ENCODE data around the gene PPIP5K1. TPM values are rescaled to one million over a fixed set of nuclear protein-coding genes. Genes with fewer than 3 reads are reported as not detected.

Gene PPIP5K1
- total RNA-seq, 1 experiment from 2014 or later, result 50.9 TPM

DNA sequence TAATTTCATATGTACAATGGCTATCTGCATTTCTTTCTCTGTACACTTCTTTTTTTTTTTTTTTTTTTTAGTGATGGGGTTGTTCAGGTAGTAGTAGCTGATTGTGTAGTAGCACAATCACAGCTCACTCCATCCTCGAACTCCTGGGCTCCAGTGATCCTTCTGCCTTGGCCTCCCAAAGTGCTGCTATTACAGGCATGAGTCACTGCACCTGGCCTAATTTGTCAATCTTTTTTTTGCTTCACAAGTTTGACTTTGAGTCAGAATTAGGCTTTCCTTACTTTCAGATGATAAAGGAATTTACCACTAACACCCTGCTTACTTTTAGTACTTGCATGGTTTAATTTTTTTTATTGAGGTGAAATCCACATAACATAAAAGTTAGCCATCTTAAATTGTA is 44.6 kb downstream of the PPIP5K1 start:
- Histone ChIP-seq H3K79me2 (ENCODE audit: low read depth) (no peaks in the 10 kb centered on the region), H3K36me3 (ENCODE audit: low read depth) (no peaks in the 10 kb centered on the region), H3K9me2 (ENCODE audit: insufficient read depth) (no peaks in the 10 kb centered on the region), H3K4me2 (no peak overlapping the region), H4K20me1 (ENCODE audit: insufficient read depth) (no peaks in the 10 kb centered on the region), H3K4me3 (no peak overlapping the region), H3K9me3 (ENCODE audit: insufficient read depth, low read depth) (no peaks in the 10 kb centered on the region), H3K27ac (no peak overlapping the region), H3F3A (ENCODE audit: insufficient read depth, low read depth) (no peaks in the 10 kb centered on the region), H2AFZ (no peak overlapping the region), H3K27me3 (ENCODE audit: insufficient read depth, low read depth) (no peaks in the 10 kb centered on the region), H3K4me1 (replicated peaks; ENCODE audit: insufficient read depth) (0 out of 2 replicates have a peak, but pooled peaks cover 3% of the 10 kb centered on the region)
- intact Hi-C loops (cut with micrococcal nuclease; ENCODE audit: unreplicated experiment), result no loop called here
- CTCF ChIA-PET, result no interaction called here
- POLR2A ChIA-PET (ENCODE audit: unreplicated experiment), result no interaction called here
- no TSS peak for BruUV-seq (replicated peaks)
- no peak for DNase-seq
- TF ChIP-seq CTCF (conservative IDR thresholded peaks at IDR 0.05), result no peak

DNA sequence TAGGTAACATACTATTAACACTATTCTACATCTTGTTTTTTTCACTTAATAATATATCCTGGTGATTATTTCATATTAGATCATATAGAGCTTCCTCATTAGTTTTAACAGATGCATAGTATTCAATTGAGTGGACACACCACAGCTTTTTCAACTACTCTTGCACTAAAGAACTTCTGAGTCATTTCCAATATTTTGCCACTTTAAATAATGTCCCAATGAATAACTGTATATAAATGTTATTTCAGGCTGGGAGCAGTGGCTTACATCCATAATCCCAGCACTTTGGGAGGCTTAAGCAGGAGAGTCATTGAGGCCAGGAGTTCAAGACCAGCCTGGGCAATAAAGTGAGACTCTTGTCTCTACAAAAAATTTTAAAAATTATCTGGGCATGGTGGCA is 45.7 kb downstream of the PPIP5K1 start:
- intact Hi-C loops (cut with micrococcal nuclease; ENCODE audit: unreplicated experiment), result no loop called here
- no peak overlapping the region for H3K4me3 ChIP-seq
- no peak for DNase-seq
- H3K4me1 ChIP-seq (replicated peaks; ENCODE audit: insufficient read depth), result 0 out of 2 replicates have a peak, but pooled peaks cover 3% of the 10 kb centered on the region
- no peaks in the 10 kb centered on the region for H3K36me3 ChIP-seq (ENCODE audit: low read depth)
- H3K9me3 ChIP-seq (ENCODE audit: insufficient read depth, low read depth), result no peaks in the 10 kb centered on the region
- no peaks in the 10 kb centered on the region for H4K20me1 ChIP-seq (ENCODE audit: insufficient read depth)
- no TSS peak for BruUV-seq (replicated peaks)
- no peak overlapping the region for H3K4me2 ChIP-seq
- POLR2A ChIA-PET (ENCODE audit: unreplicated experiment), result interaction anchor here (0.7 kb wide), 1 partner anchor 211 kb away, joined by 5 read pairs; no protein-coding TSS in a partner anchor
- CTCF ChIA-PET, result no interaction called here
- no peaks in the 10 kb centered on the region for H3K9me2 ChIP-seq (ENCODE audit: insufficient read depth)
- H3K27me3 ChIP-seq (ENCODE audit: insufficient read depth, low read depth), result no peaks in the 10 kb centered on the region
- H3K79me2 ChIP-seq (ENCODE audit: low read depth), result no peaks in the 10 kb centered on the region
- H3F3A ChIP-seq (ENCODE audit: insufficient read depth, low read depth), result no peaks in the 10 kb centered on the region
- TF ChIP-seq EZH2 (IDR thresholded peaks at IDR 0.05; ENCODE audit: low read depth), result no peak
- TF ChIP-seq CTCF (conservative IDR thresholded peaks at IDR 0.05), result no peak
- H2AFZ ChIP-seq, result no peak overlapping the region
- no peak overlapping the region for H3K27ac ChIP-seq

GRCh38 chr15:43541785-43542184 is 48.2 kb downstream of the PPIP5K1 start:
- ChIA-PET POLR2A (ENCODE audit: unreplicated experiment) (no interaction called here), CTCF (no interaction called here)
- H3K27ac ChIP-seq, result no peak overlapping the region
- H3K4me1 ChIP-seq (replicated peaks; ENCODE audit: insufficient read depth), result 0 out of 2 replicates have a peak, but pooled peaks cover 3% of the 10 kb centered on the region
- DNase-seq, result no peak
- BruUV-seq (replicated peaks), result no TSS peak
- intact Hi-C loops (cut with micrococcal nuclease; ENCODE audit: unreplicated experiment), result no loop called here
- no peaks in the 10 kb centered on the region for H3F3A ChIP-seq (ENCODE audit: insufficient read depth, low read depth)
- H4K20me1 ChIP-seq (ENCODE audit: insufficient read depth), result no peaks in the 10 kb centered on the region
- H3K9me2 ChIP-seq (ENCODE audit: insufficient read depth), result no peaks in the 10 kb centered on the region
- no peak overlapping the region for H3K4me2 ChIP-seq
- no peaks in the 10 kb centered on the region for H3K79me2 ChIP-seq (ENCODE audit: low read depth)
- no peaks in the 10 kb centered on the region for H3K36me3 ChIP-seq (ENCODE audit: low read depth)
- no peaks in the 10 kb centered on the region for H3K9me3 ChIP-seq (ENCODE audit: insufficient read depth, low read depth)
- no peak overlapping the region for H3K4me3 ChIP-seq
- no peaks in the 10 kb centered on the region for H3K27me3 ChIP-seq (ENCODE audit: insufficient read depth, low read depth)
- H2AFZ ChIP-seq, result no peak overlapping the region
- no peak for TF ChIP-seq CTCF (conservative IDR thresholded peaks at IDR 0.05)
- no peak for TF ChIP-seq EZH2 (IDR thresholded peaks at IDR 0.05; ENCODE audit: low read depth)
